ENCODE measurements around the gene FCSK. TPM values are rescaled to one million over a fixed set of nuclear protein-coding genes. Genes with fewer than 3 reads are reported as not detected.

FCSK gene
- total and polyA plus RNA-seq, 2 of the 13 experiments (the other 11 are each of a cell fraction or from before 2014, with no cell fraction given) = 9.1 to 19.2 TPM

- TF ChIP-seq GTF3A (CRISPR knock-in tag; conservative IDR thresholded peaks at IDR 0.05) (0 out of 2 replicates have a peak, but pooled peaks have one; percentile 69), AFF4 (CRISPR knock-in tag; IDR thresholded peaks at IDR 0.05) (no peak), ZNF776 (CRISPR knock-in tag; IDR thresholded peaks at IDR 0.05) (no peak), XBP1 (CRISPR knock-in tag; IDR thresholded peaks at IDR 0.05) (no peak), ZNF691 (CRISPR knock-in tag; IDR thresholded peaks at IDR 0.05; ENCODE audit: borderline replicate concordance, low read depth) (0 out of 2 replicates have a peak, but pooled peaks have one; percentile 67), ZBED4 (CRISPR knock-in tag; IDR thresholded peaks at IDR 0.05; ENCODE audit: borderline replicate concordance) (peak; percentile 17; the same call in 1 of the 2 replicates), ZNF570 (CRISPR knock-in tag; IDR thresholded peaks at IDR 0.05; ENCODE audit: borderline replicate concordance) (no peak), HNF1A (IDR thresholded peaks at IDR 0.05; ENCODE audit: low read depth) (no peak), HNF1A (CRISPR knock-in tag; IDR thresholded peaks at IDR 0.05; ENCODE audit: borderline replicate concordance) (peak; percentile 74; the same call in 1 of the 2 replicates), TCF12 (IDR thresholded peaks at IDR 0.05) (no peak), TCF12 (CRISPR knock-in tag; IDR thresholded peaks at IDR 0.05) (no peak; the same call in 1 of the 2 replicates), TFE3 (CRISPR knock-in tag; IDR thresholded peaks at IDR 0.05) (peak; percentile 4; the same call in 1 of the 2 replicates), ZNF12 (CRISPR knock-in tag; IDR thresholded peaks at IDR 0.05) (peak; percentile 24; the same call in 1 of the 2 replicates)
Measured at GRCh38 chr16:70523076-70523742, 68.8 kb downstream of the FCSK start, which contains the start of gene COG4 (continued).

Data from HepG2 (cell line).